ENCODE results near the gene TAOK1.

TAOK1 gene

DNA sequence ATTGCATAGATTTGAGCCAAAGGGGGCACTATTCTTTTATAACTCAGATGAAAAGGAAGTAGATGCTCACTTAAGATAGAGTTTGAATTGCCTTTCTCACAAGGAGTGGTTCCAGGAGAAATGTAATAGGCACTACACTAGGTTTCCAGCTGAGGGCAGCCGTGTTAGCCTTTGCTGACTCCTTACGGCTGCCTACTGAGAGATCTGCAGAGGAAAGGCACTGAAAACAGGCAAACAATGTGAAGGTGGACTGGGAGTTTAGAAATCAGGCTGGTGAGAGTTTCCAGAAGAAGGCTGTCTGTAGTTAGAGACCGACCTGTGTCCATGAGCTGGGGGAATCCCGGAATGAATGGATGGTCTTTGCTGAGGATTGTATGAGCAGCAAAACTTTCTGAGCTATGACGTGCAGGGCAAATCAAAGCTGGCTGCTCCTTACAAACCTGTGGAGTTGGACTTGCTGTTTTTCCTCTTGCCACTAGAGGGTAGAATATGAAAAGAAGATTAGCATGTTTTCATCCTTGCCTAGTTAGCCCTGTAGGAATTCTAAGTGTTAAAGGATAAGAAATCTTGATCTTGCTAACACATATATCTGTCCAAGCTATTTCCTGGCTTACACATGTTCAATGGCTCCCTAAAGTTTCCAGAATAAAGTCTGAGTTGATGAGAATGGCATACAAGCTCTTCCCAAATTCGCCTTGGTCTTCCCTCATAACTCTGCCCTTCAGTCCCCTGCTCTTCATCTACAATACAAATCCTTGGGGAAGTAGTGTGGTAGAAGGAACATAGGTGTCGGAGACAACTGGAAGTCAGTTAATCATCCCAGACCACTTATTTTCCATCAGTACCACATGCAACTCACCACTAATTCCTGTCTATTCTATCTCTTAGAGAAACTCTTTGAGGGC, 20.1 kb upstream of the TAOK1 start:
- Histone ChIP-seq H3K36me3 (ENCODE audit: control insufficient read depth in 2 of 2, insufficient read depth in 1 of 2, low read length in 2 of 2) (peaks cover 0 to 7% of the 10 kb centered on the region in 2 experiments; a peak in 2 of 3 replicates), H3K4me3 (ENCODE audit: low read depth, low read length) (peak overlapping the region; percentile 21), H3K4me1 (ENCODE audit: control insufficient read depth, insufficient read depth, low read length) (no peaks in the 10 kb centered on the region), H3K9me3 (ENCODE audit: control insufficient read depth, insufficient read depth, low read depth, low read length) (no peaks in the 10 kb centered on the region), H3K27ac (ENCODE audit: extremely low read depth, low read depth, low read length) (0 out of 2 replicates have a peak overlapping the region, but pooled peaks have one; percentile 4)
- POLR2A ChIA-PET = interaction anchor here (0.5 to 2.0 kb wide), 12 partner anchors 13 to 222 kb away, joined by 3 to 17 read pairs (median 4); partner anchors contain the start of genes ANKRD13B, NUFIP2, TAOK1 and TP53I13
- CTCF ChIA-PET = interaction anchor here (0.6 to 4.7 kb wide), 81 partner anchors 8 to 723 kb away, joined by 3 to 70 read pairs (median 5); partner anchors contain the start of genes ABHD15, ANKRD13B and TP53I13
- TF ChIP-seq, protein P1, sequence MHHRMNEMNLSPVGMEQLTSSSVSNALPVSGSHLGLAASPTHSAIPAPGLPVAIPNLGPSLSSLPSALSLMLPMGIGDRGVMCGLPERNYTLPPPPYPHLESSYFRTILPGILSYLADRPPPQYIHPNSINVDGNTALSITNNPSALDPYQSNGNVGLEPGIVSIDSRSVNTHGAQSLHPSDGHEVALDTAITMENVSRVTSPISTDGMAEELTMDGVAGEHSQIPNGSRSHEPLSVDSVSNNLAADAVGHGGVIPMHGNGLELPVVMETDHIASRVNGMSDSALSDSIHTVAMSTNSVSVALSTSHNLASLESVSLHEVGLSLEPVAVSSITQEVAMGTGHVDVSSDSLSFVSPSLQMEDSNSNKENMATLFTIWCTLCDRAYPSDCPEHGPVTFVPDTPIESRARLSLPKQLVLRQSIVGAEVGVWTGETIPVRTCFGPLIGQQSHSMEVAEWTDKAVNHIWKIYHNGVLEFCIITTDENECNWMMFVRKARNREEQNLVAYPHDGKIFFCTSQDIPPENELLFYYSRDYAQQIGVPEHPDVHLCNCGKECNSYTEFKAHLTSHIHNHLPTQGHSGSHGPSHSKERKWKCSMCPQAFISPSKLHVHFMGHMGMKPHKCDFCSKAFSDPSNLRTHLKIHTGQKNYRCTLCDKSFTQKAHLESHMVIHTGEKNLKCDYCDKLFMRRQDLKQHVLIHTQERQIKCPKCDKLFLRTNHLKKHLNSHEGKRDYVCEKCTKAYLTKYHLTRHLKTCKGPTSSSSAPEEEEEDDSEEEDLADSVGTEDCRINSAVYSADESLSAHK (tag by site-specific recombination; IDR thresholded peaks at IDR 0.05) = 0 out of 2 replicates have a peak, but pooled peaks have one; percentile 50
- TF ChIP-seq ZNF2 (tag by site-specific recombination; IDR thresholded peaks at IDR 0.05) (0 out of 2 replicates have a peak, but pooled peaks have one; percentile 46), IKZF3 (tag by site-specific recombination; IDR thresholded peaks at IDR 0.05) (peak; percentile 20; the same call in 1 of the 2 replicates), SCRT1 (tag by site-specific recombination; IDR thresholded peaks at IDR 0.05; ENCODE audit: borderline replicate concordance) (peak; percentile 98), GFI1B (tag by site-specific recombination; IDR thresholded peaks at IDR 0.05) (peak; percentile 44; the same call in 1 of the 2 replicates), RBAK (tag by site-specific recombination; IDR thresholded peaks at IDR 0.05) (no peak), SP7 (tag by site-specific recombination; IDR thresholded peaks at IDR 0.05) (0 out of 2 replicates have a peak, but pooled peaks have one; percentile 12), ZNF654 (tag by site-specific recombination; IDR thresholded peaks at IDR 0.05; ENCODE audit: low read depth) (peak; percentile 90), ZNF600 (tag by site-specific recombination; IDR thresholded peaks at IDR 0.05) (peak; percentile 60), ZBTB17 (tag by site-specific recombination; IDR thresholded peaks at IDR 0.05) (peak; percentile 76; the same call in 1 of the 2 replicates), SCRT2 (tag by site-specific recombination; IDR thresholded peaks at IDR 0.05) (peak; percentile 99), TRIM28 (IDR thresholded peaks at IDR 0.05; ENCODE audit: borderline replicate concordance, low read length) (peak; percentile 87; the same call in 1 of the 2 replicates), ZNF629 (tag by site-specific recombination; IDR thresholded peaks at IDR 0.05) (0 out of 2 replicates have a peak, but pooled peaks have one; percentile 68), GLIS1 (tag by site-specific recombination; IDR thresholded peaks at IDR 0.05) (no peak), PRDM1 (tag by site-specific recombination; IDR thresholded peaks at IDR 0.05) (peak; percentile 80; the same call in 1 of the 2 replicates), MEIS1 (CRISPR knock-in tag; IDR thresholded peaks at IDR 0.05; ENCODE audit: borderline replicate concordance) (no peak), ZNF664 (tag by site-specific recombination; IDR thresholded peaks at IDR 0.05) (peak; percentile 97)
- TF ChIP-seq, protein P2, sequence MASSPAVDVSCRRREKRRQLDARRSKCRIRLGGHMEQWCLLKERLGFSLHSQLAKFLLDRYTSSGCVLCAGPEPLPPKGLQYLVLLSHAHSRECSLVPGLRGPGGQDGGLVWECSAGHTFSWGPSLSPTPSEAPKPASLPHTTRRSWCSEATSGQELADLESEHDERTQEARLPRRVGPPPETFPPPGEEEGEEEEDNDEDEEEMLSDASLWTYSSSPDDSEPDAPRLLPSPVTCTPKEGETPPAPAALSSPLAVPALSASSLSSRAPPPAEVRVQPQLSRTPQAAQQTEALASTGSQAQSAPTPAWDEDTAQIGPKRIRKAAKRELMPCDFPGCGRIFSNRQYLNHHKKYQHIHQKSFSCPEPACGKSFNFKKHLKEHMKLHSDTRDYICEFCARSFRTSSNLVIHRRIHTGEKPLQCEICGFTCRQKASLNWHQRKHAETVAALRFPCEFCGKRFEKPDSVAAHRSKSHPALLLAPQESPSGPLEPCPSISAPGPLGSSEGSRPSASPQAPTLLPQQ (tag by site-specific recombination; IDR thresholded peaks at IDR 0.05) = no peak
- TF ChIP-seq, protein P3, sequence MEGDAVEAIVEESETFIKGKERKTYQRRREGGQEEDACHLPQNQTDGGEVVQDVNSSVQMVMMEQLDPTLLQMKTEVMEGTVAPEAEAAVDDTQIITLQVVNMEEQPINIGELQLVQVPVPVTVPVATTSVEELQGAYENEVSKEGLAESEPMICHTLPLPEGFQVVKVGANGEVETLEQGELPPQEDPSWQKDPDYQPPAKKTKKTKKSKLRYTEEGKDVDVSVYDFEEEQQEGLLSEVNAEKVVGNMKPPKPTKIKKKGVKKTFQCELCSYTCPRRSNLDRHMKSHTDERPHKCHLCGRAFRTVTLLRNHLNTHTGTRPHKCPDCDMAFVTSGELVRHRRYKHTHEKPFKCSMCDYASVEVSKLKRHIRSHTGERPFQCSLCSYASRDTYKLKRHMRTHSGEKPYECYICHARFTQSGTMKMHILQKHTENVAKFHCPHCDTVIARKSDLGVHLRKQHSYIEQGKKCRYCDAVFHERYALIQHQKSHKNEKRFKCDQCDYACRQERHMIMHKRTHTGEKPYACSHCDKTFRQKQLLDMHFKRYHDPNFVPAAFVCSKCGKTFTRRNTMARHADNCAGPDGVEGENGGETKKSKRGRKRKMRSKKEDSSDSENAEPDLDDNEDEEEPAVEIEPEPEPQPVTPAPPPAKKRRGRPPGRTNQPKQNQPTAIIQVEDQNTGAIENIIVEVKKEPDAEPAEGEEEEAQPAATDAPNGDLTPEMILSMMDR (tag by site-specific recombination; IDR thresholded peaks at IDR 0.05) = peak; percentile 75; the same call in 1 of the 2 replicates

Data from HEK293 (cell line).